GM12875 (cell line): ENCODE measurements around the gene RHCG.

Experiments used
- H3K4me3 ChIP-seq: one replicate; pipeline ENCODE4 v1.5.1; 2011; ENCODE audit warnings: low read depth, low read length, control low read depth
- CTCF ChIP-seq: IDR thresholded peaks from 2 replicates; pipeline ENCODE4 v1.5.1; 2011; ENCODE audit warnings: low read depth, mild to moderate bottlenecking, control low read depth, inconsistent platforms, low read length, moderate library complexity, borderline replicate concordance; ENCODE audit not compliant: insufficient read depth

The RHCG gene

DNA sequence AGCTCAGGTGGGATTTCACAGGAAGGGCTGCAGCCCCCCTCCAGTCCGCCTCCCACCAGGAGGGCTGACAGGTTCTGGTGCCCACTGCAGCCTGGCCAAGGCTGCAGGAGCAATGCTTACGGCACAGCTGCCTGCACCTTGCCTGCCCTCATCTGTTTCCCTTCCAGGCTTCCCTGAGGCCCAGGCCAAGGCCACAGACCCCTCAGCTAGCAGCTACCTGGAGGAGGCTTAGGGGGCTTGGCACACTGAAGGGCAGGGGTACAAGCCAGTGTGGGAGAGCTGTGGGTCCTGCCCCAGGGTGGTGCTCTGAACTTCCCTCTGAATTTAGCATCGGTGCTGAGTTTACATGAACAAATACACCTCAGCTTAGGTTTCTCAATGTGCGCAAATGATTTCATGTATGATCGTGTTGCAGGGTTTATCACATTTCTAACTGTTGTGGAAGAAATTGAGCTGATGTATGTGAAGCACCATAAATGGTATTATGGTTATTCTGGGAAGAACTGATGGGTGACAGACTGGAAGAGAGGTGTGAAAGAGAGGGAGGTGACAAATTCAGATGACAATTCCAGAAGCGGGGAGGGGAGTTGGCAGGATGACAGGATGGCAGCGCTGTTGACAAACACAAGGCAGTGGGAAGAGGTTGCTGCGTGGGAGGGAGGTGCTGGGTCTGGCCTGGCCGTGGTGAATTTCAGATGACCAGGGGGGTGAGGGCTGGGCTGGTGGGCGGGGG lies 6.1 kb downstream of the RHCG start:
- no peak overlapping the region for H3K4me3 ChIP-seq
- TF ChIP-seq CTCF, result no peak

DNA sequence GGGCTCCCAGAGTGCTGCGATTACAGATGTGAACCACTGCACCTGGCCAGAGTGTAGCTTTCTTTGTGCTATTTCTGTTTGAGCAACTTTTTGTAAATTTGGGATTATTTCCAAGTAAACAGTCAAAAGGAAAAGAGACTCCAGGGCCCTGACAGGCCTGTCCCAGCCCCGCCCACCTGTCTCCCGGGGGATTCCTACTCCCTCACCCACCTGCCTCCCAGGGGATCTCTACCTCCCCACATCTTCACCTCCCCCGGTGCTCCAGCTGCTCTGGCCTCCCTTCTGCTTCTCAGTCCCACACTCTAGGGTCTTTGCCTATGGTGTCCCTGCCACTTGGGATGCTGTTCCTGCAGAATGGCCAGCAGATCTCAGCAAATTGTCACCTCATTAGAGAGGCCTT lies 7.0 kb downstream of the RHCG start:
- no peak overlapping the region for H3K4me3 ChIP-seq
- no peak for TF ChIP-seq CTCF

DNA sequence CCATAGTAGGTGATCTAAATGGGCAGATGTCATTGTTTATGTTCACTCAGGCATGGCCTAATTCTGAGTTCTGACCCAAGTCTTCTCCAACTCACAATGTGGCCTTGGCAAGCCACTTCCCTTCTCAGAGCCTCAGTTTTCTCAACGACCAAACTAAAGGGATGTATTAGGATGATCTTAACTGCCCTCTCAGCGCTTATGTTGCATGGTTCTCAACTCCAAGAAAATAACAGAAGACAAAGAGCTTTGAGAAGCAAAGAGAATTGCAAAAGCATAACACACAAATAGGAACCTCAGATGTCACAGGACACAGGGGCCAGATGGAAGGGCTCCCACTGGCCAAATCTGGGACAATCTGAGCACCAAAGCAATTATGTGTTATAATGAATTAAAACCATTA lies 8.6 kb downstream of the RHCG start:
- H3K4me3 ChIP-seq, result no peak overlapping the region
- TF ChIP-seq CTCF, result no peak

DNA sequence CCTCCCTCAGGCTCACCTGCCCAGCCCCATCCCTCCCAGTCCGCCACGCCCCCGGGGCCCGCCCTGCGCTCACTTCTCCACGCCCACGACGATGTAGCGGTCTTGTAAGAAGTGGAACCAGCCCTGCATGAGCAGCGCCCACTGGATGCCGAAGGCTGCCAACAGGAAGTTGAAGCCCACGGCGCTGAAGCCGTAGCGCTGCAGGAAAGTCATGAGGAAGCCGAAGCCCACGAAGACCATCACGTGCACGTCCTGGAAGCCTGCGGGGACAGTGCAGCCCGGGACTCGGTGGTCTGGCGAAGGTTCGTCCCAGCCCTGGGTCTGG lies 9.7 kb downstream of the RHCG start:
- H3K4me3 ChIP-seq, result no peak overlapping the region
- TF ChIP-seq CTCF, result no peak

- no peak overlapping the region for H3K4me3 ChIP-seq
- no peak for TF ChIP-seq CTCF
Measured at GRCh38 chr15:89483079-89483478, 13.3 kb downstream of the RHCG start.

DNA sequence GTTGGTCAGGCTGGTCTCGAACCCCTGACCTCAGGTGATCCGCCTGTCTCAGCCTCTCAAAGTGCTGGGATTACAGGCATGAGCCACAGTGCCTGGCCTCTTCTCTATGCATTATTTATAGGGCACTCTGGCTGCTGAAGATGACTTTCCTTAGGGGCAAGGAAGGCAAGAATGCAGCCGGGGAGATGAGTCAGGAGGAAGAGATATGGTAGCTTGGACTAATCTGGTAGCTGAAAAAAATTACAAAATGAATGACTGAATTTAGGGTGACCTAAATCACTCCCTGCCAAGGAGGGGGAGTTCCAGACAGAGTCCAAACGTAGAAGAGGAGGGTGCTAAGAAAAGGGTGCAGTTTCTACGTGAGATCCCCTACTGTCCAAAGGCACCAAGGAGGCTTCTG lies 14.2 kb downstream of the RHCG start:
- TF ChIP-seq CTCF, result no peak
- H3K4me3 ChIP-seq, result no peak overlapping the region

GRCh38 chr15:89480505-89480904 lies 15.9 kb downstream of the RHCG start:
- H3K4me3 ChIP-seq, result no peak overlapping the region
- no peak for TF ChIP-seq CTCF
